ENCODE measurements around the gene NLRX1.

GRCh38 chr11:119188067-119188466 lies 19.5 kb downstream of the NLRX1 start:
- TF ChIP-seq CTCF (IDR thresholded peaks at IDR 0.05; ENCODE audit: low read length) (no peak), EZH2 (optimal IDR thresholded peaks at IDR 0.05; ENCODE audit: low read depth, low read length) (no peak), EZH2phosphoT487 (IDR thresholded peaks at IDR 0.05; ENCODE audit: low read length) (no peak)

Measured in MM.1S (cell line).